RPMI7951 (cell line): ENCODE measurements around the gene SIAH2. TPM values are rescaled to one million over a fixed set of nuclear protein-coding genes. Genes with fewer than 3 reads are reported as not detected.

Experiments used
- total RNA-seq: library from RNA; depleted of rRNA; stranded (reverse); fragments of >200 nt; shearing (Covaris generic); gene quantifications from 2 replicates; pipeline ENCODE4 v1.2.3, GENCODE V29; 2014; rRNA removed

Gene SIAH2
- total RNA-seq, 1 experiment from 2014 or later: 26.7 TPM

Other genes with a start within 250 kb of the SIAH2 start
- gene SERP1, start 216.7 kb downstream of the SIAH2 start, total RNA-seq: 178 and 187 TPM in 2 replicates
- 336 and 604 TPM in 2 replicates for gene EIF2A, start 216.4 kb downstream of the SIAH2 start, total RNA-seq
- 129 and 152 TPM in 2 replicates for gene SELENOT, start 159.8 kb downstream of the SIAH2 start, total RNA-seq
- gene ERICH6, start 59.2 kb downstream of the SIAH2 start, total RNA-seq: not detected in 2 replicates
- gene MINDY4B, start 142.3 kb upstream of the SIAH2 start, total RNA-seq: not detected in 2 replicates
- not detected in 2 replicates for gene CLRN1, start 209.6 kb upstream of the SIAH2 start, total RNA-seq